CD14-positive monocyte (primary cell): ENCODE results near the gene CPN1. TPM values are rescaled to one million over a fixed set of nuclear protein-coding genes. Genes with fewer than 3 reads are reported as not detected.

Source experiments
- DNase-seq, 3 donors: peaks; one replicate each; pipeline ENCODE4 v3.0.0-alpha.2; 2011 to 2022
- H2AFZ ChIP-seq: 2 replicates; pipeline ENCODE4 v1.6.0; 2012; ENCODE audit warnings: mild to moderate bottlenecking, low read depth, low read length, inconsistent platforms; ENCODE audit not compliant: insufficient read depth, poor library complexity, severe bottlenecking
- H3K27ac ChIP-seq, 2 donors: 1 replicate in 1 of 2; 2 replicates in 1 of 2; pipeline ENCODE4 v1.5.1; 2012 to 2013; ENCODE audit warnings: low read length in 2 of 2, control low read depth in 1 of 2, inconsistent platforms in 1 of 2, low read depth in 1 of 2, mild to moderate bottlenecking in 1 of 2
- H3K27me3 ChIP-seq, 2 donors: one replicate each; pipeline versions ENCODE4 v1.6.0 to v1.6.1; 2011 to 2013; ENCODE audit warnings: low read length in 2 of 2; ENCODE audit not compliant: control insufficient read depth in 2 of 2, insufficient read depth in 2 of 2
- H3K36me3 ChIP-seq, 2 donors: replicated peaks in 1 of 2; 1 replicate in 1 of 2; 2 replicates in 1 of 2; pipeline versions ENCODE4 v1.5.1 to v1.6.1; 2012 to 2013; ENCODE audit warnings: low read length in 2 of 2, control low read depth in 1 of 2, inconsistent platforms in 1 of 2, mild to moderate bottlenecking in 1 of 2; ENCODE audit not compliant: insufficient read depth in 2 of 2, control insufficient read depth in 1 of 2
- H3K4me1 ChIP-seq, 2 donors: 1 replicate in 1 of 2; 2 replicates in 1 of 2; pipeline versions ENCODE4 v1.5.1 to v1.6.1; 2012 to 2013; ENCODE audit warnings: low read length in 2 of 2, control low read depth in 1 of 2, inconsistent platforms in 1 of 2, mild to moderate bottlenecking in 1 of 2, moderate library complexity in 1 of 2; ENCODE audit not compliant: insufficient read depth in 2 of 2, control insufficient read depth in 1 of 2
- H3K4me2 ChIP-seq: replicated peaks from 2 replicates; pipeline ENCODE3; 2012; ENCODE audit warnings: low read length, moderate library complexity, mild to moderate bottlenecking; ENCODE audit not compliant: poor library complexity, severe bottlenecking; ENCODE audit errors: extremely low read depth
- H3K4me3 ChIP-seq, 3 experiments: fragments of 200-600 bp in 1 of 3; sonication (generic) in 1 of 3; replicated peaks in 1 of 3; 1 replicate in 2 of 3; 2 replicates in 1 of 3; pipeline ENCODE4 v1.5.1; 2011 to 2013; ENCODE audit warnings: low read length in 3 of 3, mild to moderate bottlenecking in 3 of 3, control low read depth in 2 of 3, low read depth in 2 of 3, inconsistent platforms in 1 of 3, moderate library complexity in 1 of 3
- H3K79me2 ChIP-seq: 2 replicates; pipeline ENCODE4 v1.6.0; 2012; ENCODE audit warnings: mild to moderate bottlenecking, control low read depth, inconsistent platforms, low read length, moderate library complexity; ENCODE audit not compliant: insufficient read depth
- H3K9ac ChIP-seq: 2 replicates; pipeline ENCODE4 v1.6.0; 2017; ENCODE audit warnings: low read length, mild to moderate bottlenecking; ENCODE audit not compliant: insufficient read depth, poor library complexity, severe bottlenecking
- H3K9me3 ChIP-seq, 2 donors: replicated peaks in 1 of 2; 1 replicate in 1 of 2; 2 replicates in 1 of 2; pipeline versions ENCODE4 v1.5.1 to v1.6.1; 2012 to 2013; ENCODE audit warnings: low read length in 2 of 2, control low read depth in 1 of 2; ENCODE audit not compliant: control insufficient read depth in 1 of 2, insufficient read depth in 1 of 2
- H4K20me1 ChIP-seq: 2 replicates; pipeline ENCODE4 v1.6.0; 2012; ENCODE audit warnings: mild to moderate bottlenecking, low read length, control low read depth, moderate library complexity; ENCODE audit not compliant: insufficient read depth
- H3K27ac Mint-ChIP-seq, 7 donors: one replicate each; pipeline ENCODE4 v1.8.0; 2020; ENCODE audit warnings: mild to moderate bottlenecking in 7 of 7, mixed read lengths in 7 of 7, moderate library complexity in 6 of 7, inconsistent platforms in 2 of 7
- H3K27me3 Mint-ChIP-seq, 3 donors: one replicate each; pipeline ENCODE4 v1.8.0; 2021 to 2022; ENCODE audit warnings: low read depth in 3 of 3, mild to moderate bottlenecking in 3 of 3, mixed read lengths in 3 of 3, moderate library complexity in 3 of 3, inconsistent platforms in 1 of 3
- H3K36me3 Mint-ChIP-seq, 2 donors: one replicate each; pipeline ENCODE4 v1.8.0; 2020; ENCODE audit warnings: mixed read lengths in 2 of 2, inconsistent platforms in 1 of 2, mild to moderate bottlenecking in 1 of 2
- H3K4me1 Mint-ChIP-seq: one replicate; pipeline ENCODE4 v1.8.0; 2020; ENCODE audit warnings: mild to moderate bottlenecking, mixed read lengths
- H3K4me3 Mint-ChIP-seq, 2 donors: one replicate each; pipeline ENCODE4 v1.8.0; 2020; ENCODE audit warnings: mild to moderate bottlenecking in 2 of 2, mixed read lengths in 2 of 2, moderate library complexity in 1 of 2
- H3K9me3 Mint-ChIP-seq, 7 donors: one replicate each; pipeline ENCODE4 v1.8.0; 2020 to 2022; ENCODE audit warnings: mixed read lengths in 7 of 7, mild to moderate bottlenecking in 6 of 7, moderate library complexity in 6 of 7, inconsistent platforms in 2 of 7
- CTCF ChIP-seq: fragments of 200-600 bp; IDR thresholded peaks from one replicate; pipeline ENCODE4 v1.8.0; 2022; ENCODE audit warnings: antibody characterized with exemption, mild to moderate bottlenecking
- WGBS: methylation state at CpG from one replicate; pipeline ENCODE4 v1.1.5; 2013; ENCODE audit warnings: missing lambda C conversion rate; ENCODE audit not compliant: insufficient coverage; 5-methylcytosine and 5-hydroxymethylcytosine counted together
- intact Hi-C, 2 donors: fragments of 100-400 bp; cut with micrococcal nuclease; formaldehyde crosslinking; loops; one replicate each; pipeline versions ENCODE4 v1.15.0 to v1.15.1; 2023
- polyA plus RNA-seq, 3 donors: library from polyadenylated mRNA; depleted of rRNA in 1 of 3; unstranded in 2 of 3; stranded (reverse) in 1 of 3; fragments of 300-500 nt in 2 of 3; fragments of >200 nt in 1 of 3; fragmentation: Illumina TruSeq in 2 of 3; gene quantifications; 1 replicate in 2 of 3; 2 replicates in 1 of 3; pipeline ENCODE4 v1.2.3, GENCODE V29; 2012 to 2021

Gene CPN1
- polyA plus RNA-seq, 3 donors = not detected

GRCh38 chr10:100045592-100045991, 36.1 kb downstream of the CPN1 start:
- Histone ChIP-seq H3K36me3 (no peaks in the 10 kb centered on the region), H2AFZ (peak overlapping the region; percentile 16), H3K9ac (no peak overlapping the region), H3K4me1 (no peaks in the 10 kb centered on the region), H3K27me3 (no peaks in the 10 kb centered on the region), H3K27ac (no peak overlapping the region), H4K20me1 (no peaks in the 10 kb centered on the region), H3K4me3 (no peak overlapping the region), H3K4me2 (no peak overlapping the region), H3K9me3 (no peaks in the 10 kb centered on the region), H3K79me2 (no peaks in the 10 kb centered on the region)
- peaks cover 2% of the 10 kb centered on the region for H3K4me1 Mint-ChIP-seq
- peaks cover 1 to 3% (median 1%) of the 10 kb centered on the region in 3 donors for H3K27me3 Mint-ChIP-seq
- 50% methylated on average over 1 of the region's 2 CpGs for WGBS
- intact Hi-C loops = no loop called here
- H3K36me3 Mint-ChIP-seq = no peaks in the 10 kb centered on the region
- DNase-seq = no peak
- H3K9me3 Mint-ChIP-seq = no peaks in the 10 kb centered on the region
- peak overlapping the region in 1 of 7 donors; percentile 53 for H3K27ac Mint-ChIP-seq
- H3K4me3 Mint-ChIP-seq = no peak overlapping the region
- no peak for TF ChIP-seq CTCF

GRCh38 chr10:100043796-100044195, 37.9 kb downstream of the CPN1 start:
- Histone ChIP-seq H3K79me2 (no peaks in the 10 kb centered on the region), H3K27me3 (no peaks in the 10 kb centered on the region), H3K4me3 (no peak overlapping the region), H2AFZ (peak overlapping the region; percentile 50), H3K4me2 (no peak overlapping the region), H3K4me1 (no peaks in the 10 kb centered on the region), H3K9me3 (no peaks in the 10 kb centered on the region), H3K27ac (no peak overlapping the region), H3K9ac (no peak overlapping the region), H4K20me1 (no peaks in the 10 kb centered on the region), H3K36me3 (no peaks in the 10 kb centered on the region)
- no CpG with 5 or more reads among the region's 3 CpGs for WGBS
- H3K9me3 Mint-ChIP-seq = no peaks in the 10 kb centered on the region
- H3K27ac Mint-ChIP-seq = no peak overlapping the region
- no peak for DNase-seq
- H3K4me3 Mint-ChIP-seq = no peak overlapping the region
- no peak for TF ChIP-seq CTCF
- peaks cover 1 to 3% (median 3%) of the 10 kb centered on the region in 3 donors for H3K27me3 Mint-ChIP-seq
- H3K36me3 Mint-ChIP-seq = no peaks in the 10 kb centered on the region
- peaks cover 2% of the 10 kb centered on the region for H3K4me1 Mint-ChIP-seq
- intact Hi-C loops = no loop called here
